Activated CD8-positive, alpha-beta memory T cell treated with anti-CD3 and anti-CD28 coated beads for 48 hours (primary cell): ENCODE measurements around the gene SLC22A23.

Experiments used
- DNase-seq, 3 experiments: peaks; one replicate each; pipeline ENCODE4 v3.0.0-alpha.2; 2020; ENCODE audit warnings: low read depth in 2 of 3, low spot score in 2 of 3

The SLC22A23 gene

DNA sequence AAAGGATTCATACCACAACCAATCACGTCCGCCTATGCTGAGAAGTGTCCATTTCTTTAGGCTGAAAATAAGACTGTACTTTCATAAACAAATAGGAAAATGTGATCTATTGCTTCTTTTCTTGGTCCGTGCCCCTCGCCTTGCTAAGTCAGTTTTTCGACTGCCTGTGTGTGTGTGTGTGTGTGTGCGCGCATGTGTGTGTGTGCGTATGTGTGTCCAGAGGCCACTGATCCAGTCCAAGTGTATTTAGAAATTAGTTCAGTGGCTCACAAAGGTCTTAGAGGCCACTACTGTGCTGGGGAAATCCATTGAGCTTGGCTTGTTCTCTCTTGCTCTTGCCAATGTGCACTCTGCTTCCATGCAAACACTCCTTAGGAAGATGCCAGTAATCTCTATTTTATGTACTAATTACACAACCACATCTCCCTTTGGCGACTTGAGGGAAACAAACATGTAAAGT, 50.5 kb downstream of the SLC22A23 start:
- DNase-seq: no peak

- no peak for DNase-seq
These were observed 51.2 kb downstream of the SLC22A23 start for GRCh38 chr6:3405679-3406078.

DNA sequence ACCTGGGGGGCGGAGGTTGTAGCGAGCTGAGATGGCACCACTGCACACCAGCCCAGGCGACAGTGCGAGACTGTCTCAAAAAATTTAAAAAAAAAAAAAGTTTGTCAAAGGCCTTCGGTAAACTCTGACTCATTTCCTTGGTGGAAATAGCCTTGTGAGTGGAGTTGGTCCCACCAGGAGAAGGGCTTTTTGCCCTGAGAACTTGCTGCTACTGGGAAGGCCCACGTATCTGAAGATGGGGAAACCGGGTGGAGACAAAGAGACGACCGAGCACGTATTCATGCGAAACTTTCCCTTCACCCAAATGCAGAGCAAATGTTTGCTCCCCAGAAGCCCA, 51.7 kb downstream of the SLC22A23 start:
- no peak for DNase-seq

DNA sequence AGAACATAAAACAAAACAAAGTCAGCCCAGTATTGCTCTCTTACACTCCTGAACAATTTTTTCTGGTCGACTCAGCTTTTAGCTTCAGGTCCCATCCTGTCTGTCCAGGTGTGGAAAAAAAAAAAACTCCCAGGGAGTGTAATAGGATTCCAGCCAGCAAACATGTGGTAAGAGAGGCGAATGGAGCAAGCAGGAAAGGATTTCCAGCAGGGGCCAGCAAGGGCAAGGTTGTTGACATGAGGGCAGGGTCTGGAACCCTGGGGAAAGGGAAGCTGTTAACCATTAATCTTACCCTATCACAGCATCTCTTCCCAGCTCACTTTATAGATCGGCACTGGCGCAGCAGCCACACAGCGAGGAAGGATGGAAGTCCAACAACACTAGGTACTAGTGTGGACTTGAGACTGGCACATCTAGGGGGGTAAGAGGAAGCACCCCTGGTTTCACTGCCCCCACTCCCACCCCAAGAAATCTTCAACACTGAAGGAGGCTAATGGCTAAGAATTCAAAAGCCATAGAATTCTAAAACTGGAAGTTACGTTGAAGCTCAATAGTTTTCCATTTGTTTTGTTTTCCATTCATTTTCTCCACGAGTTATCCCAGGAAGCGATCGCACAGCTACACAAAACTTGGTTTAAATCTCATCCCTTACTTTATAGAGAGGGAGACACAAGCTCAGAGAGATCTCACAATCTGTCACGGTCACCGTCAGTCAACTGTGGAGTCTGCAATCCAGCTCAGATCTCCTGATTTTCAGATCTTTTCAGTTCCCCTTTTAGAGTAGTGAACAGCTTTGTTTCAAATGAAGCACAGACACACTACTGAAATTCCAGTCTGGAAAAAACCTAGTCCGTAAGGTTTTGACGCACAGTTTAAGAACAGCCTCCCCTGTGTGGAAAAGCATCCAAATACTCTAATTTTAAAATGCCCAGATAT, 53.3 kb downstream of the SLC22A23 start:
- no peak for DNase-seq

GRCh38 chr6:3402310-3403237, 54.3 kb downstream of the SLC22A23 start:
- DNase-seq: no peak

- DNase-seq: no peak
These were observed 56.7 kb downstream of the SLC22A23 start for GRCh38 chr6:3400162-3400561.

- DNase-seq: no peak
These were observed 57.8 kb downstream of the SLC22A23 start for GRCh38 chr6:3398755-3399696.

GRCh38 chr6:3398165-3398562, 58.7 kb downstream of the SLC22A23 start:
- DNase-seq: no peak

DNA sequence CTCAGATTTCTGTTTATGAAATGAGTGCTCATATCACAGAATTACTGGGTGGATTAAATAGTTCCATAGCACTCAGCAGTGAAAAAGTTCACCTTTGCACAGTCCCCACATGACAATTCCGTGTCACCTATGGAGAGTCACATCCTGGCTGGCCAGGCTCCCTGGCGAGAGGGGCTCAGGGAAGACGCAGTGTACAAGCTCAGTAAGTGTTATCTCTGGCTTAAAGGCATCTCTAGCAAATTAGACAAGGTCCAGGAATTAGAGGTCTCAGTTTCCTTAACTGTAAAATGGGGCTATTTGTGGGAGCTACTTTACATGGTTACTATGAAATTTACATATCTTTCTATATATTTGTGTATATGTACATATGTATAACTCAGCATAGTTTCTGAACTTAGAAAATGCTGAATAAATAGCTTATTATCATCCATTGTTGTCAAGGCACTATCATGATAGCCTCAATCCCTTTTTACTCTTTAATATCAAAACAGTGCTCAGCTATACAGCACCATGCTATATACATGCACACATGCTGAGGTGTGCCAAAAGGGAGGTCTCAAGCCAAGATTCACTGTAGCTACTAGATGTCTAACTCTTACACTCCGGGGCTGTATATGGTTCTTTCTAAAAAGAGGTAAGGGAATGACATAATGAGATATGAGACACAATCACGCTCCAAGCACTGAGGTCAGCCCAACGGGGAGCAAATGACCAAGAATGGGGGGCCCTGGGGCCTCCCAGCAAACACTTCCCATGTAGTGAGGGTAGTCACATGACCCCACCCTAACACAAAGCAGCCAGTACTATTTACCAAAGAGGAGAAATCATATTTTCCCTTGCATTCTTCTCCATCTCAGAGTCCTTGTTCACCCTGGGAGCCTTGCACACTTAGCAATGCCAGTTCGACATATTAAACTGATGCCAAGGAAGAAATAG, 59.4 kb downstream of the SLC22A23 start:
- no peak for DNase-seq

DNA sequence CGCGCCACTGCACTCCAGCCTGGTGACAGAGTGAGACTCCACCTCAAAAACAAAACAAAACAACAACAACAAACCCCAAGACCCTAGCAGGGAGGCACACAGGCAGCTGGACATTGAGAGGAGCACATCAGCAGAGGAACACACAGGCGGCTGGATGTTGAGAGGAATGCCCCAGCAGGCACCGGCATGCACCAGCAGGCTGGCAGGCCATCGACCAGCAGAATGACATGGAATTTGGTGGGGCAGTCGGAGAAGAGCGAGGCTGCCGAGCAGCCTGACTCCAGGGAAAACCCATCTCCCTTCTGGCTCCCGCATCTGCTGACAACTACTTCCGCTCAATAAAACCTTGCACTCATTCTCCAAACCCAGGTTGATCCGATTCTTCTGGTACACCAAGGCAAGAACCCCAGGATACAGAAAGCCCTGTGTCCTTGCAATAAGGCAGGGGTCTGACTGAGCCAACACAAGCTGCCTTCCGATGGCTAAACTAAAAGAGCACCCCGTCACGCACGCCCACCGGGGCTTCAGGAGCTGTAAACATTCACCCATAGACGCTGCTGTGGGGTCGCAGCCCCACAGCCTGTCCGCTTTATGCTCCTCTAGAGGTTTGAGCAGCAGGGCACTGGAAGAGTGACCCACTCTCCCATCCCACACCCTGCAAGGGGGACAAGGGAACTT, 60.2 kb downstream of the SLC22A23 start:
- DNase-seq: no peak

GRCh38 chr6:3394671-3395070, 62.2 kb downstream of the SLC22A23 start:
- no peak for DNase-seq

GRCh38 chr6:3393836-3394202, 63.0 kb downstream of the SLC22A23 start:
- DNase-seq: no peak

GRCh38 chr6:3392930-3393835, 63.7 kb downstream of the SLC22A23 start:
- DNase-seq: no peak

DNA sequence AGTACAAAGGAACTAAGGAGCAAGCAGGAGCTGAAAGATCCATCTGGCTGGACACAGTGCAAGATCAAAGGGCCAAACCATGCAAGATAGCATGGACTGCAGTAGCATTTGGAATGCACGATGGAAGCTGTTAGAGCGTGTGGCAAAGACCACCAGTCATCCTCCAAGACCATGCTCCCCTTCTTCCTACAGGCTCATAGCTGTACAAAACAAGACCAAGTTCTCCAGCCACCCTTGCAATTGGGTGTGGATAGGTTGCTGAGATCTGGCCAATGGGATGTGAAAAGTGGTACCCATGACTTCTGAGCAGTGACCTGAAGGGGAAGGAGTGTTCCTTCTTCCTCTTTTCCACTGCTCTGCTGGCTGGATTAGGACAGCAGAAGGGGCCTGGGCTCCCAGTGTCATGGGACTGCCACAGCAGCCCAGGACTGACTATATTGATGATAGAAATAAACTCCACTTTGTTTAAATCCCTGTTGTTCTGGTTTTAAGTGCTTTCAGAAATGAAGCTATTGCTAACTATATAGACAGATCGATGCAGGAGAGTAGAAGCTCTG, 64.9 kb downstream of the SLC22A23 start:
- DNase-seq: no peak

DNA sequence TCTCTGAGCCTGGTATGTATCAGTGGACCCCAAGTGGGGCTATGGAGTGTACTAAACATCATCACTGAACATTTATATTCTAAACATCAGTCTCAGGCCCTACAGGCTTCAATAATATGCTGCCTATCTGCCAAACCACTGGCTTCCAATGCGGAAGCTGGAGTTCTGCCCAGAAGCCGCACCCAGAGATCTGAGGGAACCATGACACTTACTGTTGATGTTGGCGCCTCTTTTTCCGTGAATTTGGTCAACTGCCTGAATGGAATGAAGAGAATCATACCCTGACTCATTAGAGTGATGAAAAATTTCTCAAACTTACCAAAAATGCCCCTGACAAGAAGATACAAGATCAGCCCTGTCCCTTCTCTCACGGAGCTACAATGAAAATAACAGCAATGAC, 66.2 kb downstream of the SLC22A23 start:
- DNase-seq: no peak

GRCh38 chr6:3389390-3390167, 67.3 kb downstream of the SLC22A23 start:
- DNase-seq: no peak

DNA sequence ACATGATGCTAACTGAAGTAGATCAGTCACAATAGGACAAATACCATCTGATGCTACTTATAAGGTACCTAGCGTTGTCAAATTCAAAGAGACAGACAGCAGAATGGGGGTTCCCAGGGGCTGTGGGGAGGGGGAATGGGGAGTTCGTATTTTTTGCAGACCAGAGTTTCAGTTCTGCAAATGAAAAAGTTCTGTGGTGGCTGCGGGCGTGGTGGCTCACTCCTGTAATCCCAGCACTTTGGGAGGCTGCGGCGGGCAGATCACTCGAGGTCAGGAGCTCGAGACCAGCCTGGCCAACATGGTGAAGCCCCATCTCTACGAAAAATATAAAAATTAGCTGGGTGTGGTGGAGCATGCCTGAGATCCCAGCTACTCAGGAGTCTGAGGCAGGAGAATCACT, 68.1 kb downstream of the SLC22A23 start:
- no peak for DNase-seq
